Stimulated activated CD4-positive, alpha-beta T cell treated with anti-CD3 and anti-CD28 coated beads, Interleukin-12 subunit alpha, Interleukin-12 subunit beta, amount 100 ng/mL, for 4 hours (primary cell): ENCODE measurements around the gene FLYWCH2.
A peak's percentile ranks its signal among the peaks of the same experiment; 100 is the strongest.
"Not testable (repeated sequence)": the region's sequence is repeated elsewhere in the genome, so short reads cannot be mapped to it uniquely, and the experiment has no call there.

Source experiments
- DNase-seq: peaks from one replicate; pipeline ENCODE4 v3.0.0-alpha.2; 2020

FLYWCH2 gene

DNA sequence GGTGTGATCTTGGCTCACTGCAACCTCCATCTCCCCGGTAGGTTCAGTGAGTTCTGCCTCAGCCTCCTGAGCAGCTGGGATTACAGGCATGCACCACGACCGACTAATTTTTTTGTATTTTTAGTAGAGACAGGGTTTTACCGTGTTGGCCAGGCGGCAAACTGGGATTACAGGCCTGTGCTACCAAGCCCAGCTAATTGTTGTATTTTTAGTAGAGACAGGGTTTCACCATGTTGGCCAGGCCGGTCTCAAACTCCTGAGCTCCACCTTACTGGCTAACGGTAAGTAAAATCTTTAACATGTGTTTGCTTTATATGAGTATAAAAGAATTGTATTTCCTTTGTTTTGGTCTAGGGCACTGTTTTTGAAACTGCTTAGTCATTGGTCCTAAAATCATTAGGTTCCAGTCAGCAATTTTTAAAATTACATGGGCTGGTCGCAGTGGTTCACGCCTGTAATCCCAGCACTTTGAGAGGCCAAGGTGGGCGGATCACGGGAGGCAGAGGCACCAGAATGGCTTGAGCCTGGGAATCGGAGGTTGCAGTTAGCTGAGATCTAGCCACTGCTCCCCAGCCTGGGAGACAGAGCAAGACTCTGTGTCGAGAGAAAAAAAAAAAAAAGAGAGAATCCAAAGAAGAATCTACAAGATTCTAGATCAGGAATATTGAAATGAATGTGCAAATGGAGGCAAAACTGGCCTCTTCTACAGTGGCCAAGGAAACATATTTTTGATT, 32.3 kb downstream of the FLYWCH2 start:
- no peak for DNase-seq

DNA sequence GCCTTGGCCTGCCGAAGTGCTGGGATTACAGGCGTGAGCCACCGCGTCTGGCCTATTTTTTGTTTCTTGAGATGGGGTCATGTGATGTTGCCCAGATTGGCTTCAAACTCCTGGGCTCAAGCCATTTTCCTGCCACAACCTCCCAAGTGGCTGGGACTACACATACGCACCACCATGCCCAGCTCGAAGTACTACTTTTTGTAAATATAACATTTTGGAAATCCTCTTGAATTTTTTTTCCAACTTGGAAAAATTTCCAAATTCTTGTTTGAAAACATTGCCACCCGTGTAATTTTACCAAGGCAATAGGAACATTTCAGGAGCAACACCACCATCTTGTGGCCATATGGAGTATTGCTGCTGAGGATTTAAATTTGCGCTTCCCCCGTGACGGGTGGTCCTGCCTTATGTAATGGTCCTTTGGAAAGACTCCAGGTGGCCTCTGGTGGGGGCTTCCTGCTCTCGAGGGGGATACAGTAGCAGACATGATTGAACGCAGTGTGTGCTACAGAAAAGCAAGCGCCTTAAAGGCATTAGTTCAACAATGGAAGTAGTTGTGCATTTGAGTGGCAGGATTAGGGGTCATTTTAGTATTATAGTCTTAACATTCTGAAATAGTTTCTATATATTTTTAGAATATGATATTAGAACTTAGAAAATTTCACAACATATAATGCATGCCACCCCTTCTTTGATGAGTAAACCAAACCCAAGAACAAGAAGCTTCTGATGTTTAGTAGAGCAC, 36.7 kb downstream of the FLYWCH2 start:
- DNase-seq, result peak; percentile 47

DNA sequence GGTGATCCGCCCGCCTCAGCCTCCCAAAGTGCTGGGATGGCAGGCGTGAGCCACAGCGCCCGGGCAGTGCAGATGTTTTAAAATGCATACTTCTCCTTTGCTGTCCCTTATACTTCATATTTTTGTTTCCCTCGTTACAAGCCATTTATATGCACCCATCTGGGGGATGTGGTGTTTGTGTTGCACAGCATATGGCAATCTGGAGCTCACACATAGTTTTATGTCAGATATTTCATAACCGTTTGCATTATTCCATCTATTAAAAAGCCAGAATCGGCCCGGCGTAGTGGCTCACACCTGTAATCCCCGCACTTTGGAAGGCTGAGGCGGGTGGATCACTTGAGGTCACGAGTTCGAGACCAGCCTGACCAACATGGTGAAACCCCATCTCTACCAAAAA, 40.5 kb downstream of the FLYWCH2 start:
- DNase-seq, result no peak

DNA sequence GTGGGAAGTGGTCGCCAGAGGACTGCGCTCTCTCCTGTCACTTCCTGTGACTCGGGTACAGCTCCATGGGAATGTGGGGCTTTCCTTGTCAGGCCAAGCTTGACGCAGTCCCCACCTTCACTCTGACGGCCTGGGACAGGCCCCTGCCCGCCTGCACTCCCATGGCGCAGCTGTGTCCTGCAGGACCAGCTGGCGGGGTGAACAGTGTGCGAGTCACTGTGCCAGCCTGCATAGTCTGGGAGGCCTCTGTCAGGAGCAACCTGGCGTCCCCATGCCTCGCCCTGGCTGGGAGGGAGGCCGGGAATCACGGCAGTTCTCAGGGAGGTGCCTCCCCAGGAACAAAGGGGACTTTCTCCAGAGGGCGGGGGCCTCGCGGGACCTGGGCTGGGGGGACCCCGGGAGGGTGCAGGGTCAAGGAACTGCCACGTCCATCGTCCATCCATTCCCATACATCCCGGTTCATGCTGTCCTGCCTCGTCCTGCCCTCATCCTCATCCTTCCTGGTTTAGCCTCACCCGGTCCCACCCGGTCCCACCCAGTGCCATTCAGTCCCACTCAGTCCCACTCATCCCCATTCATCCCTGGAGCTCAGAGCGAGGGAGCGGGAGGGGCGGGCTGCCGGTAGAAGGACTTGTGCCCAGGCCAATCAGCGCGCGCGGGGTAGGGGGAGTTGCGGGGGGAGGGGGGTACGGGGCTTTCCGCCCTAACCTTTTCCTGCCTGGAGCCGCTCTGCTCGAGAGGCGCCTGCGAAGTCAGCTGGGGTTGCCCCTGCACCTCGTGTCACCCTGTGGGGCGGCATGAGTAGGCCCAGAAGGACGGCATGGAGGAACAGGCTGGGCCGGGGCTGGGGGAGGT, 42.1 kb downstream of the FLYWCH2 start:
- no peak for DNase-seq

DNA sequence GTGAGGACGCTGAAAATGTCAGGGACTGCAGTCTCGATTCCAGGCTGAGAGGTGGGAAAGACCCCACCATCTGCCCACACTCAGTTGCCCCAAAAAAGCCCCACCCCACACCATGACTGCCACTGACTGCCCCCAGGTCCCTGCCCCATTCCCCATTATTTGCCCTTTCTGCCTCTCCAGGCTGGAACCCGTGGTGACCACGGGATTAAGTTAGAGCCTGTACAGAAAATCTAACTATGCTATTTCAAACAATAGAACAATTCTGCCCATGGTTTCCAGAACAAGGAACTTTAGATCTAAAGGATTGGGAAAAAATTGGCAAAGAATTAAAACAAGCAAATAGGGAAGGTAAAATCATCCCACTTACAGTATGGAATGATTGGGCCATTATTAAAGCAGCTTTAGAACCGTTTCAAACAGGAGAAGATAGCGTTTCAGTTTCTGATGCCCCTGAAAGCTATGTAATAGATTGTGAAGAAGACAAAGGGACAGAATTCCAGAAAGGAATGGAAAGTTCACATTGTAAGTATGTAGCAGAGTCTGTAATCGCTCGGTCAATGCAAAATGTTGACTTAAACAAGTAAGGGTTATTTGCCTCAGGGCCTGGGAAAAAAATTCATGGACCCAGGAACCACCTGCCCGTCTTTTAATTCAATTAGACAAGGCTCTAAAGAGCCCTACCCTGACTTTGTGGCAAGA, 43.1 kb downstream of the FLYWCH2 start:
- DNase-seq, result no peak

DNA sequence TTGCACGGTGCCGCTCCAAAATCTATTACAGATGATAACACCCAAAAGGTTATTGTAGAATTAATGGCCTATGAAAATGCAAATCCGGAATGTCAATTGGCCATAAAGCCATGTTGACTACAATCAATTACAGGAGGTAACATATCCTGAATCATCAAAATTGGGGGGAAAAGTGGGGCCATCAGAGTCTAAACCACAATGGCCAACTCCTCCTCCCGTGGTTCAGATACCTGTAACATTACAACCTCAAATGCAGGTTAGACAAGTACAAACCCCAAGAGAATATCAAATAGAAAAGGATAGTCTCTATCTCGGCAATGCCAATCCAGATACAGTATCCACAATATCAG, 43.6 kb downstream of the FLYWCH2 start:
- no peak for DNase-seq

DNA sequence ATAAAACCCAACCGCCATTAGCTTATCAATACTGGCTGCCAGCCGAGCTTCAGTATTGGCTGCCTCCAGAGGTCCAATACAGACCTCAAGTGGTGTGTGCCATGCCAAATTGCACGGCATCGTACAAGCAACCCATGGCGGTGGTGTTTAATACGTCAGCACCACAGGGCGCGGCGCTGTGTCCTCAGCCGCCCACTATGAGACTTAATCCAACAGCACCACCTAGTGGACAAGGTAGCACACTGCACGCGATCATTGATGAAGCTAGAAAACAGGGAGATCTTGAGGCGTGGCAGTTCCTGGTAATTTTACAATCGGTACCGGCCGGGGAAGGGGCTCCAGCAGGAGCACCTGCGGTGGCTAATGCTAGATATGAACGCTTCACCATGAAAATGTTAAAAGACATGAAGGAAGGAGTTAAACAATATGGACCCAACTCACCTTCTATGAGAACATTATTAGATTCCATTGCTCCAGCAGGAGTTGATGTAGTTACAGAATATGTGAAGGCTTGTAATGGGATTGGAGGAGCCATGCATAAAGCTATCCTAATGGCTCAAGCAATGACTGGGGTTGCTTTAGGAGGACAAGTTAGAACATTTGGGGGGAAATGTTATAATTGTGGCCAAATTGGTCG, 44.1 kb downstream of the FLYWCH2 start:
- DNase-seq, result peak; percentile 77

DNA sequence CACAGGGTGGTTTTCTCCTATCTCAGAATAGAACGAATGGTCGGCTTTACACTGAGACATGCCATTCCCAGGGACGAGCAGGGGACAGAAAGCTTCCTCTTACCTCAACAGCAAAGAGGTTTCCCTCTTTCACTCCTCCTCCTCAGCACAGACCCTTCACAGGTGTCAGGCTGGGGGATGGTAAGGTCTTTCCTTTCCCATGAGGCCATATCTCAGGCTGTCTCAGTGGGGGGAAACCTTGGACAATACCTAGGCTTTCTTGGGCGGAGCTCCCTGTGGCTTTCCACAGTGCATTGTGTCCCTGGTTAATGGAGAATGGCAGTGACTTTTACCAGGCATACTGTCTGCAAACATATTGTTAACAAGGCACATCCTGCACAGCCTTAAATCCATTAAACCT, 45.1 kb downstream of the FLYWCH2 start:
- DNase-seq, result not testable (repeated sequence)

DNA sequence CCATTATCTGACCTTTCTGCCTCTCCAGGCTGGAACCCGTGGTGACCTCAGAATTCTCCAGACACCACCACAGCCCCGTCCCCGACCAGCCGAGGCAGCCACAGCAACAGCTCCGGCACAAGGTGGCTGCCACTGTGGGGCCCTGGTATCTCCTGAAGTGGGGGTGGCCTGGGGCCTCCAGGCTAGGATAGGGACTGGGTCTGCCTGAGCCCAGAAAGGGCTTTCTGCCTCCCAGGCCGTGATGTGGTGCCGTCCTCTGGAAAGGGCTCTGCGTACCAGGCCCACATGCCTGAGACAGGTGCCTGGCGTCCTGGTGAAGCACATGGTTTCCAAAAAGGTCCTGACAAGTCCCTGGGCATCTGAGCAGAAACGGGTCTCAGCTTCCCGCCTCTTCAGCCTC, 45.8 kb downstream of the FLYWCH2 start:
- no peak for DNase-seq

DNA sequence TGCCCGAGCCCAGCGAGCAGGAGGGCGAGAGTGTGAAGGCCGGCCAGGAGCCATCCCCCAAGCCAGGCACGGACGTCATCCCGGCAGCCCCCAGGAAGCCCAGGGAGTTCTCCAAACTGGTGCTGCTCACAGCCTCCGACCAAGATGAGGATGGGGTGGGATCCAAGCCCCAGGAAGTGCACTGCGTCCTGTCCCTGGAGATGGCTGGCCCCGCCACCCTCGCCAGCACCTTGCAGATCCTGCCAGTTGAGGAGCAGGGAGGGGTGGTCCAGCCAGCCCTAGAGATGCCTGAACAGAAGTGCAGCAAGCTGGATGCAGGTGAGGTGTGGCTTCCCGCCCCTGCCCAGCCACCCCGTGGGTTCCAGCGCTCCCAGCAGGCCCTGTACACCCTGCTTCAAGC, 46.7 kb downstream of the FLYWCH2 start:
- no peak for DNase-seq

DNA sequence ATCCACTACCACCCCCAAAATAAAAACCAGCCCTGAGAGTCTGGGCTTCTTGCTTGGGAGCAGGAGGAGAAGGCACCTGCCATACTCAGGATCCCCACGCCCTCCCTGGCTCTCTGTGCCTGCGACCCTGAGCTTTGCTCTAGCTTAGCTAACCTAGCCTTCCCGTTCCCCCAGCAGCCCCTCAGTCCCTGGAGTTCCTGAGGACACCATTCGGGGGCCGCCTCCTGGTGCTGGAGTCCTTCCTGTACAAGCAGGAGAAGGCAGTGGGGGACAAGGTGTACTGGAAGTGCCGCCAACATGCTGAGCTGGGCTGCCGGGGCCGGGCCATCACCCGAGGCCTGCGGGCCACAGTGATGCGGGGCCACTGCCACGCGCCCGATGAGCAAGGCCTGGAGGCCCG, 47.2 kb downstream of the FLYWCH2 start:
- no peak for DNase-seq

DNA sequence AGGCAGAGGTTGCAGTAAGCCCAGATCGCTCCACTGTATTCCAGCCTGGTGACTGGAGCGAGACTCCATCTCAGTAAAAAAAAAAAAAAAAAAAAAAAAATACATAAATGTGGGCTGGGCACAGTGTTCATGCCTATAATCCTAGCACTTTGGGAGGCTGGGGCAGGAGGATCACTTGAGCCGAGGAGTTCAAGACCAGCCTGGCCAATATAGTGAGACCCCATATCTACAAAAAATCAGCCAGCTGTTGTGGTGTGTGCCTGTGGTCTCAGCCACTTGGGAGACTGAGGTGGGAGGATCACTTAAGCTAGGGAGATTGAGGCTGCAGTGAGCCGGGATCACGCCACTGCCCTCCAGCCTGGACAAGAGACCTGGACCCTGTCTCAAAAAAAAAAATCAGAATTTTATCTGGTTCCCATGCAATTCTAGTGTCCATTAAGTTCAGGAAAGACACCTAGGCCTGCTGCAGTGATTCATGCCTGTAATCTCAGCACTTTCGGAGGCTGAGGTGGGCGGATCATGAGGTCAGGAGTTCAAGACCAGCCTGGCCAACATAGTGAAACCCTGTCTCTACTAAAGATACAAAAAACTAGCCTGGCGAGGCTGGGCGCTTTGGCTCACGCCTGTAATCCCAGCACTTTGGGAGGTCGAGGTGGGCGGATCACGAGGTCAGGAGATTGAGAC, 48.4 kb downstream of the FLYWCH2 start:
- not testable (repeated sequence) for DNase-seq

DNA sequence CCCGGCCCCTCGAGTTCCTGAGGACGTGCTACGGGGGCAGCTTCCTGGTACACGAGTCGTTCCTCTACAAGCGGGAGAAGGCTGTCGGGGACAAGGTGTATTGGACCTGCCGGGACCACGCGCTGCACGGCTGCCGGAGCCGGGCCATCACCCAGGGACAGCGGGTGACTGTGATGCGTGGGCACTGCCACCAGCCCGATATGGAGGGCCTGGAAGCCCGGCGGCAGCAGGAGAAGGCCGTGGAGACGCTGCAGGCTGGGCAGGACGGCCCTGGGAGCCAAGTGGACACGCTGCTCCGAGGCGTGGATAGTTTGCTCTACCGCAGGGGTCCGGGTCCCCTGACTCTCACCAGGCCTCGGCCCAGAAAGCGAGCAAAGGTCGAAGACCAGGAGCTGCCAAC, 50.1 kb downstream of the FLYWCH2 start:
- DNase-seq, result no peak

DNA sequence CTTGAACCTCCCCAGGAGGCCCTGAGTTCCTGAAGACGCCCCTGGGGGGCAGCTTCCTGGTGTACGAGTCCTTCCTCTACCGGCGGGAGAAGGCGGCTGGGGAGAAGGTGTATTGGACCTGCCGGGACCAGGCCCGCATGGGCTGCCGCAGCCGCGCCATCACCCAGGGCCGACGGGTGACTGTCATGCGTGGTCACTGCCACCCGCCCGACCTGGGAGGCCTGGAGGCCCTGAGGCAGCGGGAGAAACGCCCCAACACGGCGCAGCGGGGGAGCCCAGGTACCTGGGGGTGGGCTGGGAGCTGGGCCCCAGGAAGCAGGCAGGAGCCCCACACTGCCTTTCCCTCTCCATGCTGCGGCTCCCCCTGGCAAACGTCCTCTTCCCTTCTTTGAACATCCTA, 50.7 kb downstream of the FLYWCH2 start:
- DNase-seq, result no peak

DNA sequence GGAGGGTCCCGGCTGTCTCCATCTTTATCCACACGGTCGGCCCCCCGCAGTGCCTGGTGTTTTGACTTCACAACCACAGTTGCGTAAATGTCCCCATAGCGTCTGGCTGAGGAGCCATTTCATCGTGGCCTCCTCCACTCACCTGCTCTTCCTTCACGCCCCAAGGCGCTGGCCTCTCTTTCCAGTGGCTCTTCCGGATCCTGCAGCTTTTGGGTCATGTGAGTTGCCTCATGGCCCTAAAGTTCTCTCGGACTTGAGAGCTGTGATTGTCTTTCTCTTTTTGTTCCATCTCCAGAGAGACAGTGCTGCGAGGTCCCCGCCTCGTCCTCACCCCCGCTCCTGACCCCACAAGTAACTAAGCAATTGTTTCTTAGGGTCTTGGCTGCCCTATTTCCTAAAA, 51.4 kb downstream of the FLYWCH2 start:
- no peak for DNase-seq

DNA sequence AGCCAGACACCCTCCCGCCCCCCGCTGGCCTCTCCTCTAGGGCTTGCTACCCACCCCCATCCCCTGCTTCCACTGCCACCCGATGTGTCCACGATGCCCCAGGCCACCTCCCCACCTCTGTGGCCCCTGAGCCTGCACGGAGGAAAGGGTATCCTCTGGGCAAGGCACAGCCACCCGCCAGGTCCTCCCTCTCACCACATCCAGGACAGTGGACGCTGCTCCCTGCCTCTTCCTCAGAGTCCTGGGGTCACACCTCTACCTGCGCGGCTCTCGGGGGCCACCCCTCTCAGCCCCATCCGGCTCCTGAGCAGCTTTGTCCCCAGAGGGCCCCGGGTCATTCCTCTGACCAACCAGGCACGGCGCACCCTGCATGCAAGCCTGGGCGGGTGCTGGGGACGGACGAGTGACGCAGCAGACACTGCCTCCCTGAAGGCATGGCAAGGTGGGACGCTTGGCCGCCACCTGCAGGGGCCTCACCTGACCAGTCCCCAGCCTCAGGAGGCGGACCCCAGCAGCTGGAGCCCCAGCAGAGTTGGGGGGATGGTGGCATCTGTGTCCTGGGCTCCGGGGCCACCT, 53.5 kb downstream of the FLYWCH2 start:
- DNase-seq, result no peak

DNA sequence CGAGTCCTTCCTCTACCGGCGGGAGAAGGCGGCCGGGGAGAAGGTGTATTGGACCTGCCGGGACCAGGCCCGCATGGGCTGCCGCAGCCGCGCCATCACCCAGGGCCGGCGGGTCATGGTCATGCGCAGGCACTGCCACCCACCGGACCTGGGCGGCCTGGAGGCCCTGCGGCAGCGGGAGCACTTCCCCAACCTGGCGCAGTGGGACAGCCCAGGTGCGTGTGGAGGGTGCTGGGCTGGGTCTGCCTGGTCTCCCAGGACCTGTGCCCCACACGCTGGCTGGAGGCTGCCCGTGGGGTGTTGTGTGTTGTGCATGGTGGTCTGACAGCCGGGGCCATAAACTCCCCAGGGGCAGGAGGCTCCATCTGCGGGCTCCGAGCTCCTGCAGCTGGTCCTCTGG, 54.2 kb downstream of the FLYWCH2 start:
- no peak for DNase-seq

DNA sequence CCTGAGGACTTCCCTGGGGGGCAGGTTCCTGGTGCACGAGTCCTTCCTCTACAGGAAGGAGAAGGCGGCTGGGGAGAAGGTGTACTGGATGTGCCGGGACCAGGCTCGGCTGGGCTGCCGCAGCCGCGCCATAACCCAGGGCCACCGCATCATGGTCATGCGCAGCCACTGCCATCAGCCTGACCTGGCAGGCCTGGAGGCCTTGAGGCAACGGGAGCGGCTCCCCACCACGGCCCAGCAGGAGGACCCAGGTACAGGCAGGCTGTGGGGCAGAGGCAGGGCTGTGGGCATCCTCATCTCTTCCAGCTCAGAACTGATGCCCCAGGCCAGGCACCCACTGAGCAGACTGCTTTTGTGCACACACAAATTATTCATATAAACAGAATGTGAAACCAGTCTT, 55.2 kb downstream of the FLYWCH2 start:
- no peak for DNase-seq

DNA sequence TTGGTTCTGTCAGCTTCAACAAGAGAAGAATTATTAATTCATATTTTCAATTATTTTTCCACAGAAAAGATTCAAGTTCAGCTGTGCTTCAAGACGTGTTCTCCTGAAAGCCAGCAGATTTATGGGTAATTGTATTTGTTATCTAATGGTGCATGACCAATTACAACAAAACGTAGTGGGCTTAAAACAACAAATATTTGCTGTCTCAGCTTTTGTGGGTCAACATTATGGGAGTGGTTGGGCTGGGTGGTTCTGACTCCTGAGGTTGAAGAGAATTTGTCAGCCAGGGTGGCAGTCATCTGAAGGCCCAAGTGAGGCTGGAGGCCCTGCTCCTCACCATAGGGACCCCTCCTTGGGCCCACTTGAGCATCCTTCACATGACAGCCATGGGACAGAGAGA, 57.0 kb downstream of the FLYWCH2 start:
- no peak for DNase-seq

DNA sequence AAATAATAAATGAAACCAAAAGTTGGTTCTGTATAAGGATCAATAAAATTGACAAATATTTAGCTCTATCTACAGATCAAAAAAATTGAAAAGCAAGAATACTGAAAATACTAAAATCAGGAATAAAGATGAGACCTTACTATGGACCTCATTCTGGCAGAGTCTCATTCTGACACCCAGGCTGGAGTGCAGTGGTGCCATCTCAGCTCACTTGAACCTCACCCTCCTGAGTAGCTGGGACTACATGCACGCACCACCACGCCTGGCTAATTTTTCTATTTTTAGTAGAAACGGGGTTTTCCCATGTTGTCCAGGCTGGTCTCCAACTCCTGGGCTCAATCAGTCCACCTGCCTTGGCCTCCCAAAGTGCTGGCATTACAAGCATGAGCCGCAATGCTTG, 59.0 kb downstream of the FLYWCH2 start:
- no peak for DNase-seq

DNA sequence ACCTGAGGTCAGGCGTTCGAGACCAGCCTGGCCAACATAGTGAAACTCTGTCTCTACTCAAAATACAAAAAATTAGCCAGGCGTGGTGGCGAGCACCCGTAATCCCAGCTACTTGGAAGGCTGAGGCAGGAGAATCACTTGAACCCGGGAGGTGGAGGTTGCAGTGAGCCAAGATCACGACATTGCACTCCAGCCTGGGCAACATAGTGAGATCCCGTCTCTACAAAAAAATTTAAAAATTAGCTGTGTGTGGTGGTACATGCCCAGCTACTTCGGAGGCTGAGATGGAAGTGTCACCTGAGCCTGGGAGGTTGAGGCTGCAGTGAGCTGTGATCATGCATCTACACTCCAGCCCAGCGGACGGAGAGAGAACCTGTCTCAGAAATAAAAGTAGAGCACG, 60.7 kb downstream of the FLYWCH2 start:
- not testable (repeated sequence) for DNase-seq

DNA sequence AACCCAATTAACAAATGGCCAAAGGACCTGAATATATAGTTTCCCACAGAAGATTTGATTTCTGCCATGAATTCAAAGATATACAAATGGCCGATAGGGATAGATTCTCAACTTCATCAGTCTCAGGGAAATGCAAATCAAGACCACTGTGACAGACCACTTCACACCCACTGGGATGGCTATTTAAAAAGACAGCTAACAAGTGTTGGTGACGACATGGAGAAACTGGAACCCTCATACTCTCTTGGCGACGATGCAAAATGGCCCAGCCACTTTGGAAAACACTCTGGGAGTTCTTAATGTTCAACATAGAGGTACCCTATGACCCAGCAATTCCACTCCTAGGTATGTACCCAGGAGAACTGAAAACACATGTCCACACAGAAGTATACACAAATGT, 63.6 kb downstream of the FLYWCH2 start:
- DNase-seq, result no peak
